Natural killer cell treated with Interleukin-12 subunit alpha and Interleukin-12 subunit beta and Interleukin-15 and Interleukin-18, amount 100 ng/mL, for 72 hours (primary cell): Measurements from ENCODE around the gene TNRC6C. TPM values are rescaled to one million over a fixed set of nuclear protein-coding genes. Genes with fewer than 3 reads are reported as not detected.

Experiments
- ATAC-seq, 2 donors: fragments of 150-1000 bp; cut with Tn5 transposase in 1 of 2; sonication (Bioruptor Pico), chemical (Tn5 transposase) in 1 of 2; 2 replicates each; pipeline ENCODE4 v1.10.0; 2021
- DNase-seq: peaks from one replicate; pipeline ENCODE4 v3.0.0; 2022; ENCODE audit warnings: low spot score
- H3K27ac Mint-ChIP-seq, 2 donors: 1 replicate in 1 of 2; 2 replicates in 1 of 2; pipeline ENCODE4 v1.8.0; 2022; ENCODE audit warnings: mixed read lengths in 2 of 2, mild to moderate bottlenecking in 1 of 2, moderate library complexity in 1 of 2
- H3K27me3 Mint-ChIP-seq, 2 donors: 1 replicate in 1 of 2; 2 replicates in 1 of 2; pipeline ENCODE4 v1.8.0; 2022; ENCODE audit warnings: mixed read lengths in 2 of 2
- H3K36me3 Mint-ChIP-seq: one replicate; pipeline ENCODE4 v1.8.0; 2022; ENCODE audit warnings: mixed read lengths
- H3K4me1 Mint-ChIP-seq, 2 donors: 1 replicate in 1 of 2; 2 replicates in 1 of 2; pipeline ENCODE4 v1.8.0; 2022; ENCODE audit warnings: low read depth in 2 of 2, mixed read lengths in 2 of 2, mild to moderate bottlenecking in 1 of 2
- H3K4me3 Mint-ChIP-seq: one replicate; pipeline ENCODE4 v1.8.0; 2022; ENCODE audit warnings: mixed read lengths
- H3K9me3 Mint-ChIP-seq: 2 replicates; pipeline ENCODE4 v1.8.0; 2022; ENCODE audit warnings: mixed read lengths
- total RNA-seq, 2 donors: library from RNA; stranded (reverse); gene quantifications; one replicate each; pipeline ENCODE4 v1.2.3, GENCODE V29; 2022

Gene TNRC6C
- total RNA-seq, 2 donors from 2014 or later = 28.1 to 32.1 TPM

DNA sequence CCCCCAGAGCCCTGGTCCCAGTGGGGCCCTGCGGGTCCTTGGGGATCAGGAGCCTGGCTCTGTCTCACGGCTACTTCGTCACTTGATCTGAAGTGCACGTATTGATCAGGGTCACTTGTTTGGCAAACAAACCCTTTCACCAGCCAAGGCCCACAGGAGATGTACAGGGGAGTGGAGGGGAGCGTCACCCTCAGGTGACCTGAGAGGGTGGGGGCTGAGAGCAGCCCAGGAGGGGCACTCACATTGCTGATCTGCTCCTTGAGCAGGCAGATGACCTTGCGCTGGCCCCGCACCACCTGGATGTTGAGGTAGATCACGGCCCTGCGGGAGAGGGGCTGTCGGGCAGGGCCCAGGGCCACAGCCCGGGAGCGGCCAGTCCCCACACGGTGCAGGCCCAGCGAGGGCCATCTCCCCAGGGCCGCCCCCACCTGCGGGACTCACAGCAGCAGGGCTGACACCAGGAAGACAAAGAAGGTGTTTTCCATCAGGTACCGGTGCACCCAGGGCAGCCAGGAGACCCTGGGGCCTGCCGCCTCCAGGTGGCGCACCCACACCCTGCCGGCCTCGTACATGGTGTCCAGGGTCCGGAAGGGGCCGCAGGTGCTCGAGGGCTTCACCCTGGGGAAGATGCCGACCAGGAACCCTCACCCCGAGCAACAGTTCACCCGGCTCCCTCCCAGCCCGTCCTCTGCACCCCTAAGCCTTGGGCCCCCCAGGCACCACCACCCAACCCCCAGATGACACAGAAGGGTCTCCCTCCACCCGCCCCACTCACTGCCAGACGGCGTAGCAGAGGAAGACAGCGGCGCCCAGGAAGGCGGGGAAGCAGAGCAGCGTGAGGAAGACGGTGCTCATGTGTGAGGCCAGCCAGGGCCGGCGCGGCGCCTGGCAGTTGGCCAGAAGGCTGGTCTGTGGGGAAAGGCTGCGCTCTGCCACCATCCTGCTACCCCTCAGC is 158.8 kb downstream of the TNRC6C start:
- H3K36me3 Mint-ChIP-seq = peaks cover 4% of the 10 kb centered on the region
- ATAC-seq (no peak), DNase-seq (no peak)
- H3K4me1 Mint-ChIP-seq = peaks cover 42 to 49% of the 10 kb centered on the region in 2 donors
- H3K4me3 Mint-ChIP-seq = no peak overlapping the region
- peak overlapping the region; percentile 44 to 78 for H3K27ac Mint-ChIP-seq
- H3K27me3 Mint-ChIP-seq = no peaks in the 10 kb centered on the region
- H3K9me3 Mint-ChIP-seq = no peaks in the 10 kb centered on the region

DNA sequence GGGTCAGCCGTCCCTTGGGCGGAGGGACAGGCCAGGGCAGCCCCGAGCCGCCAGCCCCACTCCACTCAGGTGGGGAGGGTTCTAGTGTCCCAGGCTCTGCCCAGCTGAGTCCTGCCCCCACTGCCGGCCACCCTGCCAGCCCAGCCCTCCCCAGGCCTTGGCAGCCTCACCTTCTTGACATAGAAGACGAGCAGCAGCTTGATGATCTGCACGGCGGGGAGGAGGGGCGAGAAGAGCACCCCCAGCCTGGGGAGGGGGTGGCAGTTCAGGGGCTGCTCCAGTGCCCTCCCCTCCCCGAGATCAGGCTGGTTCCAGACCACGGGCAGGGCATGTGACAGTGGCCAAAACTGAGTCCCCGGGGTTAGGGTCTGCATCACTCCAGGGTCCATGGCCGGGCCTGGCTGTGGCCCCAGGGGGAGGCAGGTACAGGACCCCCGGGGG is 160.3 kb downstream of the TNRC6C start:
- DNase-seq (no peak), ATAC-seq (no peak)
- Mint-ChIP-seq H3K4me1 (peaks cover 43 to 53% of the 10 kb centered on the region in 2 donors), H3K4me3 (no peak overlapping the region), H3K36me3 (peaks cover 5% of the 10 kb centered on the region), H3K9me3 (no peaks in the 10 kb centered on the region), H3K27me3 (no peaks in the 10 kb centered on the region), H3K27ac (no peak overlapping the region)

DNA sequence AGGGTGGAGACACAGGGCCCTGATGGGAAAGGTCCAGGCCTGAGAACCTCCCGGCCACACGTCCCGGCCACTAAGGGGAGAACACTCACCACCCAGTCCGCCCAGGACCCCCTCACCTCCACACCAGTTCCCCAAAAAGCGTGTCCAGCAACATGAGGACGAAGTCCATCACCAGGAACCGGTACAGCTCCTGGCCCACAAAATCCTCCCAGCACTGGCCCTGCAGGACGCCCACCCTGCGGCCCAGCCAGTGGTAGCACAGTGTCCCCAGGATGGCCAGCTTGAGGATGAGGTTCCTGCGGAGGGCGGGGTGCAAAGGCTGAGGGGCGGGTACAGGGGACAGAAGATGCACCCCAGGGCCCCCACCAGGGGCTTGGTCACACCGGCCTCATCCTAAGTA is 162.0 kb downstream of the TNRC6C start:
- H3K4me1 Mint-ChIP-seq = peaks cover 34 to 50% of the 10 kb centered on the region in 2 donors
- ATAC-seq (no peak), DNase-seq (no peak)
- H3K27me3 Mint-ChIP-seq = no peaks in the 10 kb centered on the region
- H3K36me3 Mint-ChIP-seq = peaks cover 7% of the 10 kb centered on the region
- H3K4me3 Mint-ChIP-seq = peak overlapping the region; percentile 88
- peak overlapping the region; percentile 83 to 89 for H3K27ac Mint-ChIP-seq
- no peaks in the 10 kb centered on the region for H3K9me3 Mint-ChIP-seq

DNA sequence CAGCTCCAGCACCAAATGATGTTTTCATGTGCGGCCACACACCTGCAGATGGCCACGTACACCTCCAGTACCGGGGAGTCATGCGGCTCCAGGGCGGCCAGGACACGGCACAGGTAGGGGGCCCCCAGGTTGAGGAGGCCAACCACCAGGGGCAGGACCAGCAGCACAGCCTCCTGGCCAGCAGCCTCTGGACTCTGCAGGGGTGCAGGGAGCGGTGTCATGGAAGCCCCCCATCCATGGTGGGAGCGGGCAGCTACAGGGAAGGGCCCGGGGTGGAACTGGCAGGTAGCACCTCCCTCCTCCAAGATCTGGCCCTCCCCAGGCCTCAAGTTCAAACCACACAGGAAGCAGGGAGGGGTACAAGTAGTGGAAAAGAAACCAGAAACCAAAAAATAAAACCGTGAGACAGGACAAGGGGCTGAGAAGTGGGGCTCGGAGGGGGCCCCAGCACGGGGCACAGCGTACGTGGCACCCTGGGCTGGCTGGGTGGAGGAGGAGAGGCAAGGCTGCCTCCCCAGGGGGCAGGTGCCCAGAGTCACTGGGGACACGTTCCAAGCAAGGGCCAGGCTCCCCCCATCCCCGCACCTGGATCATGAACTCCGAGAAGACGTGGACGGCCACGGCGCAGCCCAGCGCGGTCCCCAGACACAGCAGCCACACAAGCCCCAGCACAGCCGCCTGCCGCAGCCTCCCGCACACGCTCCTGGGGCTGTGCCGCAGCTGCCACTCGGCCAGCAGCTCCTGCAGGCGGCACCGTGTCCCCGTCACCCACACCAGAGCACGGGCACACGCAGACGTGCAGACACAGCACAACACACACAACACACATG is 162.7 kb downstream of the TNRC6C start:
- Mint-ChIP-seq H3K4me3 (peak overlapping the region; percentile 88), H3K27me3 (no peaks in the 10 kb centered on the region), H3K27ac (peak overlapping the region; percentile 83 to 89), H3K4me1 (peaks cover 34 to 50% of the 10 kb centered on the region in 2 donors), H3K9me3 (no peaks in the 10 kb centered on the region), H3K36me3 (peaks cover 7% of the 10 kb centered on the region)
- no peak for DNase-seq
- ATAC-seq = peak; percentile 57 to 66

DNA sequence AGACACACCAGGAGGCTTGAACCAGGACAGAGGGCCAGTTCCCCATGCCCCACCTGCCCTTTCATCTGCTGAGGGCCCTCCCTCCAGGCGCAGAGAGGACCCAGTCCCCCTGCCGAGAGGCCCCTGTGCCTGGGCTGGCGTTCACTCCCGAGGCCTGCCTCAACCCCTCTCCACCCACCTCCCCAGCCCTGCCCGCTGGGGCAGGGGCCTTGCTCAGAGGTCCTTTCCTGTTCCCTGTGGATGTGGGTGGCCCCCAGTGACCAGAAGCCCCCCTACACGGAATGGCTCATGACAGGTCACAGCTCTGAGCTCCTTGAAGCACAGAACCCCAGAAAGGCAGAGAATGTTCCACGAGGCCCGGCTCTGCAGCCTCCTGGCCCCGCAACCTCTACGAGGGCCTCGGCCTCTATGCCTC is 163.3 kb downstream of the TNRC6C start:
- peak overlapping the region; percentile 88 for H3K4me3 Mint-ChIP-seq
- peak; percentile 1 to 2 for ATAC-seq
- H3K4me1 Mint-ChIP-seq = peaks cover 34 to 50% of the 10 kb centered on the region in 2 donors
- H3K36me3 Mint-ChIP-seq = peaks cover 7% of the 10 kb centered on the region
- H3K9me3 Mint-ChIP-seq = no peaks in the 10 kb centered on the region
- H3K27me3 Mint-ChIP-seq = no peaks in the 10 kb centered on the region
- peak overlapping the region; percentile 83 to 89 for H3K27ac Mint-ChIP-seq
- no peak for DNase-seq

DNA sequence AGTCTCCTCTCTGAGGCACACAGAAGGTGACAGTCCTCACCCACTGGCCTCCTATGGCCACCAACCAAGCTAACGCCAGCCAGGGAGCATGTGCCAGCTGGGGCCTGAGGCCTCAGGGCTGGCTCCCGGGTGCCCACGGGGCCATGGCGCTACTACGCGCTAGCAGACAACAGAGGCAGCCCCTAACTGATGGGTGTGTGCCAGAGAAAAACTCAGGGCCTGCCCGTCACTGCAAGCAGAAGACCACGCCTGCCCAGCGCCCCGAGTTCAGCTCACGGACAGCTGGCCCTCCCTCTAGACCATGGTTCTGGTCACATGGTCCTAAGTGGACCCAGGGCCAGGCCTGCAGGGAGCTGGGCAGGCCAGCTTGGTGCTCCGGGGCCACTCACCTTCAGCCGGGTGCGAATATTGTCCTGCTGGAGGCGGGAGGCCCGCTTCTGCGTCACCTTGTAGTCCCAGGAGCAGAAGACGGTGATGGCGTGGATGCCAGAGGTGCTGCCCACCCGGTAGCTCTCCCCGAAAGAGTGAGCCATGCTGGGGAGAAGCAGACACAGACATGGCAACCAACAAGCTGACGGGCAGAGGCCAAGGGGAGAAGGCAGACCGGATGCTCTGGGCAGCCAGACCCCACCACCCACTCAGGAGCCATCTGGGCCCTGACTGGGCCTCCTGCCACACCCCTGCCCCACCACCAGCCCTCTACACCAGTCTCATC is 163.9 kb downstream of the TNRC6C start:
- no peaks in the 10 kb centered on the region for H3K9me3 Mint-ChIP-seq
- H3K27ac Mint-ChIP-seq = peak overlapping the region; percentile 83 to 89
- peak overlapping the region; percentile 88 for H3K4me3 Mint-ChIP-seq
- H3K27me3 Mint-ChIP-seq = no peaks in the 10 kb centered on the region
- peaks cover 7% of the 10 kb centered on the region for H3K36me3 Mint-ChIP-seq
- ATAC-seq (peak in 1 of 2 donors; percentile 14), DNase-seq (no peak)
- H3K4me1 Mint-ChIP-seq = peaks cover 39 to 51% of the 10 kb centered on the region in 2 donors

DNA sequence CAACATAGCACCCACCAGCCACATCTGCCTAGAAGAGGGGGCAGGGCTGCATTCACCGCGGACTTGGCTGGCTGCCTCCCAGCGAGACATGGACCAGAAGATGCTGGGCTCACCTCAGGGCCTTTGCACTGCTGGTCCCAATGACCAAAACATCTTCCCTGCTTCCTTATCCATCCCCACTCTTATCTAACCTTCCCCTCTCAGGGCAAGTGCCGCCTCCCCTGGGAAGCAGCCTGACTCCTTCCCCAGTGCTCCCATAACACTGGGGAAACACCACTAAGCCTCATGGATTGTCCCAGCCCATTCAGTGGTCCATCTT is 164.4 kb downstream of the TNRC6C start:
- Mint-ChIP-seq H3K27me3 (no peaks in the 10 kb centered on the region), H3K9me3 (no peaks in the 10 kb centered on the region), H3K36me3 (peaks cover 7% of the 10 kb centered on the region), H3K27ac (peak overlapping the region; percentile 83 to 89), H3K4me3 (peak overlapping the region; percentile 88), H3K4me1 (peaks cover 39 to 47% of the 10 kb centered on the region in 2 donors)
- DNase-seq (no peak), ATAC-seq (no peak)

DNA sequence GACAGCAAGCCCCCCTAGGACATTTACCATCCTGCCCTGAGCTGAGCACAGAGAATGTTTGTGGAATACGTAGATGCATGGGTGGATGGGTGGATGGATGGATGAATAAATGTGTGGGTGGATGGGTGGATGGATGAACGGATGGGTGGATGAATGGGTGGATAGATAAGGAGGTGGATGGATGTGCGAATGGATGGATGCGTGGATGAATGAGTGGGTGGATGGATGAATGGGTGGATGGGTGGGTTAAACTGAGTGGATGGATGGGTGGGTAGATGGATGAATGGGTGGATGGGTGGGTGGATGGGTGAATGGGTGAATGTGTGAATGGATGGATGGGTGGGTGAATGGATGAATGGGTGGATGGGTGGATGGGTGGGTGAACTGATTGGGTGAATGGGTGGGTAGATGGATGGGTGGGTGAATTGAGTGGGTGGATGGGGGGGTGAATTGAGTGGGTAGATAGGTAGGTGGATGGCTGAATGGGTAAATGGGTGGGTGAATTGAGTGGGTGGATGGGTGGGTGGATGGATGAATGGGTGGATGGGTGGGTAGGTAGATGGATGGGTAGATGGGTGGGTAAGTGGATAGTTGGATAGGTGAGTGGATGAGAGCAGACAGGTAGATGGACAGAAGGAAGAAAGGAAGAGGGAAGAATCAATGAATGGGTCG is 164.9 kb downstream of the TNRC6C start:
- DNase-seq (no peak), ATAC-seq (no peak)
- peak overlapping the region; percentile 83 to 89 for H3K27ac Mint-ChIP-seq
- H3K4me3 Mint-ChIP-seq = peak overlapping the region; percentile 88
- peaks cover 35 to 45% of the 10 kb centered on the region in 2 donors for H3K4me1 Mint-ChIP-seq
- no peaks in the 10 kb centered on the region for H3K27me3 Mint-ChIP-seq
- peaks cover 7% of the 10 kb centered on the region for H3K36me3 Mint-ChIP-seq
- no peaks in the 10 kb centered on the region for H3K9me3 Mint-ChIP-seq

DNA sequence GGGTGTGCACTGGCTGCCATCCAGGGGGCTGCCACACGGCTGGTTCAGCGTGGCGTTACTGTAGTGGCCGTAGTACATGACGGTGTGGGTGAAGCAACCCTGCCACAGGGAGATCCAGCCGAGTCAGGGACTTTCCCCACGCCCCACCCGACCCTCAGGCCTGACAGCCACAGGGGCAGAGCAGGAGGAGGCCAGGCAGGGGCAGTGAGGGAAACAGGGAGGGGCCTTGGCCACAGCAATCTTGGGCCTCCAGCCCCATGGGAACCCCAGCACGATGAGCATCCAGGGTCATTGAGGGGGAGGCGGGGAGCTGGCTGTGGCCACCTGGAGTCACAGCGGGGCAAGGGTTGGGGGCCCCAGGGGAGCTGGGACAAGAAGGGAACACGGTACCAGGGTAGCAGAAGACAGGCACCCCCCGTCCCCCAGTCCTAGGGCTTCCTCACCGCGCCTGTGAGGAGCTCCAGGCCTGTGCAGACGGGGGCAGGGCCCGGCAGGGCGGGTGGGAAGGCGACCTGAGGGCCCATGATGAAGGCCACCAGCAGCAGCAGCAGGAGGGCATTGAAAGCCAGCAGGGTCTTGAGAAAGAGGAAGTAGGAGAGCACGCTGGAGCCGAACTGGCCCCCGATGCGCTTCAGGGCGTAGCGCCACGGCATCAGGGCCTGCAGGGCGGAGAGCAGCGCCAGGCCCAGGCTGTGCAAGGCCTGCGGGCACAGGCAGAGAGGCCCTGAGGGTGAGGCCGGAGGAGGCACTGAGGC is 165.8 kb downstream of the TNRC6C start:
- H3K27me3 Mint-ChIP-seq = no peaks in the 10 kb centered on the region
- H3K36me3 Mint-ChIP-seq = peaks cover 7% of the 10 kb centered on the region
- DNase-seq (peak; percentile 73), ATAC-seq (peak; percentile 15 to 62)
- H3K4me3 Mint-ChIP-seq = peak overlapping the region; percentile 88
- peak overlapping the region; percentile 83 to 89 for H3K27ac Mint-ChIP-seq
- no peaks in the 10 kb centered on the region for H3K9me3 Mint-ChIP-seq
- peaks cover 41 to 50% of the 10 kb centered on the region in 2 donors for H3K4me1 Mint-ChIP-seq

DNA sequence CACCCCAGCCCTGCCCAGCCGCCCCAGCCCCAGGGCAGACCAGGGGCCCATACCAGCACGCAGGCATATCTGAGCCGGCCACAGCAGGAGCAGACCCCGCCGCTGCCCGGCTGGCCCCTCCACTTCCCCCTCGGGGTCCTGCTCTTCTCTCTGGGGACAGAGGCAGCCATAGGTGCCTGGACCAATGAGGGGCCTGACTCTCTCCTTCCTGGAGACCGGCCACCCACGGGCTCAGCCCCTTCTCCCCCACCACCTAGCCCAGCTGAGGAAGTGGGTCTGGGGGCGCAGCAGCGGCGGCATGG is 166.3 kb downstream of the TNRC6C start:
- H3K27ac Mint-ChIP-seq = peak overlapping the region in 1 of 2 donors; percentile 33
- no peaks in the 10 kb centered on the region for H3K9me3 Mint-ChIP-seq
- no peak for ATAC-seq
- peak overlapping the region; percentile 88 for H3K4me3 Mint-ChIP-seq
- peaks cover 46 to 54% of the 10 kb centered on the region in 2 donors for H3K4me1 Mint-ChIP-seq
- H3K36me3 Mint-ChIP-seq = peaks cover 7% of the 10 kb centered on the region
- no peak for DNase-seq
- no peaks in the 10 kb centered on the region for H3K27me3 Mint-ChIP-seq

DNA sequence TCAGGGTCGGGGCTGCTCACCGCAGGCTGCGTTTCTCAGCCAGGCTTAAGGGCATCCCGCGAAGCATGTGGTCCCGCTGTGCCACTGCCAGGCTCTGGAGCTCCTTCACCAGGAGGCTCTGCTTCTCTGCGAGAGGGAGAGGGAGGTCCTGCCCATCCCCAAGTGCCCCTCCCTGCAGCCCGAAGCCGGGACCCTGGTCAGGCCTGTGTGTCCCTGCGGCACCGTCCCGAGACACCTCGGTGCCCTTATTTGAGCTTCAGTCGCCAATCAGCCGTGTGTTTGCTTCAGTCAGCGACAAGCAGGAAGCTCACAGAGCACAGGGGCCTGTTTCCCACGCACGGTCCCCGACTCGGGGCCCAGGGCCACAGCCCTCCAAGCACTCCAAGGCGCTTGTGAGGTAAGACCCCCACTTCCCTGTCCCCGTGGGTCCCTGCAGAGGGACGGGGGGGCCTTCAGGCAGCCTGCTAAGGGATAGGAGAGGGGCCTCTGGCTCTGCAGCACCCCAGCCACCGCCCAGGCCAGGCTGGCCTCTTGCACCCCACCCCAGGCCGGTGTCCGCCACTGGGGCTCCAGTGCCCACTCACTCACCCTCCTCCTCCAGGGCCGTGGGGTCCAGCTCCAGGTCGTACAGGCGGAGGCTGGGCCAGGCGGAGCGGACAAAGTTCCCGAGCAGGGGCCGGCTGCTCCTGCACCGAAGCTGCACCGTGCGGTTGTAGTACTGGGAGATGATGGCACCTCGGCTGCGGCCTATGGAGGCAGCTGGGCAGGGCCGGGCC is 166.8 kb downstream of the TNRC6C start:
- Mint-ChIP-seq H3K9me3 (no peaks in the 10 kb centered on the region), H3K4me1 (peaks cover 50 to 56% of the 10 kb centered on the region in 2 donors), H3K27ac (peak overlapping the region in 1 of 2 donors; percentile 81), H3K4me3 (peak overlapping the region; percentile 50), H3K36me3 (peaks cover 7% of the 10 kb centered on the region), H3K27me3 (no peaks in the 10 kb centered on the region)
- peak; percentile 61 for DNase-seq
- ATAC-seq = no peak
